Measurements from ENCODE around the gene CADM2.

- TF ChIP-seq CTCF (conservative IDR thresholded peaks at IDR 0.05) (no peak), ZFX (IDR thresholded peaks at IDR 0.05) (no peak)
These were observed 1098.2 kb downstream of the CADM2 start for GRCh38 chr3:86056962-86057361.
